AG08395 (cell line): Measurements from ENCODE around the gene MEGF8.

Experiments used
- DNase-seq: peaks from one replicate; pipeline ENCODE4 v3.0.0; 2012; ENCODE audit warnings: mixed read lengths, low spot score

Gene MEGF8

DNA sequence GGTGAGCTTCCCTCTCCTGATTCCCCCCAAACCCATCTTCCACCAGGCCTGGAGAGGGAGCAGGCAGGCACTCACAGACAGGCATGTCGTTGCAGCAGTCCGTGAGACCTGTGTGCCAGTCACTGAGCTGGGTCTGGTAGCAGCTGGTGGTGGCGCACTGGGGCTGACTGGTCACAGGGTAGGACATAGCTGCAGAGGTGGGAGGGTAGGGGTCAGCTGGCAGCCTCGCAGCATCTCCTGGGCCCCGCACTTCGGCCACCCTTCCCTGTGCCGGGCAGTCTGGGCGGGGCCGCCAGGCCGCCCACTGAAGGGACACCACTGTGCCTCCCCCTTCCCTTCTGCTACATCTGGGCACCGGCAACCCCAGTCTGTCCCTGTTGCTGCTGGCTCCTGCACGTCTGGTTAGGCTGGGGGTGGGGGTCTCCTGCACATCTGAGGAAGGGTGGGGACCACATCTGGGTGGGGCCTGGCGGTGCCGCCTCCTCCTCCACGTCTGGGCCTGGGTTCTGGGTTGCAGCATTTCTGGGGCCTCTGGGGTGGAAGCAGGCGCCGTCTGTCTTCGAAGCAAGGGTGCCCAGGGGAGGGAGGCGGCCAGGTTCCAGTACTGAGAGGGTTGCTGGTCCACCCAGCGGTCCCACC is 63.5 kb downstream of the MEGF8 start:
- DNase-seq, result no peak

DNA sequence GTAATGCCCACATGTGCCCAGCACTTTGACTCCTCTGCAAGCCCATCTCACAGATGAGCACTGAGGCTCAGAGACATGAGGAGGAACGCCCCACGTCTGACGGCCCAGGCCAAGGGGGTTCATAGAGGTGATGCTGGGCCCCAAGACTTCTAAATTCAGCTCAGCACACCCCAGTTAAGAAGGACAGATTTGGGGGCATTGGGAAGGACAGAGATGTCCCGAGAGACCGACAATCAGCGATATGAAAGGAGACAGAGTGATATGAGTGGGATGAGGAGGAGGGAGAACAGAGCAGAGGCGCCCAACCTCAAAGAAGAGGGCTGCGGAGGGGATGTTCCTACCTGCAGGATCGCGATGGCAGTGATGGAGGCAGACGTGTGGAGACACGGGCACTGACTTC is 64.5 kb downstream of the MEGF8 start, which contains the start of gene CNFN:
CNFN (minus strand) TSS at position 399 of the 400 bp plus-strand sequence. CDS start 1,260 bp downstream, outside the sequence.
- no peak for DNase-seq

GRCh38 chr19:42392165-42392564 is 66.7 kb downstream of the MEGF8 start:
- DNase-seq, result no peak

- DNase-seq, result no peak
Observed at GRCh38 chr19:42394751-42395150, 69.3 kb downstream of the MEGF8 start.

GRCh38 chr19:42396381-42397262 is 71.2 kb downstream of the MEGF8 start:
- peak; percentile 100 for DNase-seq

- DNase-seq, result no peak
Observed at GRCh38 chr19:42397263-42398166, 72.1 kb downstream of the MEGF8 start.

- no peak for DNase-seq
Observed at GRCh38 chr19:42400404-42400803, 75.0 kb downstream of the MEGF8 start.

- peak; percentile 81 for DNase-seq
Observed at GRCh38 chr19:42401365-42402303, 76.2 kb downstream of the MEGF8 start.

- no peak for DNase-seq
Observed at GRCh38 chr19:42402376-42403116, 77.1 kb downstream of the MEGF8 start.

DNA sequence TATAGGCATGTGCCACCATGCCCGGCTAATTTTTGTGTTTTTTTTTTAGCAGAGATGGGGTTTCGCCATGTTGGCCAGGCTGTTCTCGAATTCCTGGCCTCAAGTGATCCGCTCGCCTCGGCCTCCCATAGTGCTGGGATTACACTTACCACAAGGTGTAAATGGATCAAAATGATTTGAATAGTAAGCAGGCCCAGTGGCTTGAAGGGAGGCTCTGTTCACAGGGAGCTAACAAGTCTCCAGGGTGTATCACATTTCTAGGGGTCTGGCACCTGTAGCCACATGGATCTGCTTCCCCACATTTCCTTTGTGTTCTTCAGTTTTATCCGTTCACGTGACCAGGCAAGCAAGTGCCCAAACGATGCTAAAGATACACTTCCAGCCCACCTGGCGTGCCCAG is 78.2 kb downstream of the MEGF8 start:
- DNase-seq, result no peak

DNA sequence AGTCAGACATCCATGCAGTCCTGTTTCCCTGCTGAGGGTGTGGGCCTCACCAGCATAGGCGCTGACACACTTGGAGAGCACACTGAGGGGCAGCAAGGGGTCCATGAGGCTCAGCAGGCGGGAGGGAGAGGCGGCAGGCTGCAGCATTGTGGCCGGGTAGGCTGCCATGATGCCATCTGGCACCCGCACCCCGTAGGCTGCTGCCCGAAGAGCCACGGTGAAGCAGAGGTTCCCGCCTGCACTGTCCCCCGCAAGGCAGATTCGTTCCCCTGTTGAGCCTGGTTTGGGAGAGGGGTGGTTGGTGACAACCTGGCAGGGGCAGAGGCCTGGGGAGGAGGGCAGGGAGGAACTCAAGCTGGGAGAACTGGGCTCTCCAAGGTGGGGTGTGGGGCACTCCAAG is 80.7 kb downstream of the MEGF8 start:
- DNase-seq, result no peak

- DNase-seq, result no peak
Observed at GRCh38 chr19:42407085-42407815, 81.8 kb downstream of the MEGF8 start.

DNA sequence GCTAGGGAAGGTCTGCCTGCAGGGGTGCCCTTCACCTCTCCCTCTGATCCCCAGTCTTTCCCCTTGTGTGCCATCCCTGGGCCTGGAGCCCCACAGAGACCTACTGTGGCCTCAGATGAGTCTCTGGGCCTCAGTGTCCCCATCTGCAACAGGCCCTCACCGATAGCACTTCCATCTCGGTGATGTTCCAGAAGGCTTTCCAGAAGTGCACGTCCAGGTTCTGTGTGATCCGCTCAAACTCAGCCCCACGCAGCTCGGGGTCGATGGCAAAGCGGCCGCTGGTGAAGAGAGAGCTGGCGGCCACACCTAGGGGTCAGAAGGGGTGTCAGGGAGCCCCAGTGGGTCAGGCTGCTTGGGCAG is 82.4 kb downstream of the MEGF8 start:
- no peak for DNase-seq

GRCh38 chr19:42409477-42409876 is 84.0 kb downstream of the MEGF8 start:
- DNase-seq, result no peak

GRCh38 chr19:42410371-42410770 is 84.9 kb downstream of the MEGF8 start:
- no peak for DNase-seq

- no peak for DNase-seq
Observed at GRCh38 chr19:42411581-42412178, 86.2 kb downstream of the MEGF8 start.

DNA sequence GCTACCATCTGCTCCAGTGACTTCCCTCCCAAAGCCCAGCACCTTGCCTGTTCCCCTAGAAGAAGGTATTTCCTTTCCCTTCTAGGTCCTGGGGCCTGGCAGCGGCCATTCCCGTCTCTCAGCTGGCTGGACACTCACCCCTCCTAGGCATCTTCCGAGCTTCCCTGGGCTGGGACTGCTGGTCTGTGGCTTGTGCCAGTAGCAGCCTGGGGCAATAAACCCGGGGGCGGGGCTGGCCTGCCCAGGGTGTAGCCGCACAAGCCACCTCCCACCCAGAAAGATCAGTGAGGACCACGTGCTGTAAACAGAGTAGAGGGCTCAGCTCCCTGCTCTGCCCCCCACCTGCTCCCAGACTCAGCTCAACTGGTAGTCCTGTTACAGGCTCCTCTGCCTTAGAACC is 86.8 kb downstream of the MEGF8 start:
- no peak for DNase-seq

DNA sequence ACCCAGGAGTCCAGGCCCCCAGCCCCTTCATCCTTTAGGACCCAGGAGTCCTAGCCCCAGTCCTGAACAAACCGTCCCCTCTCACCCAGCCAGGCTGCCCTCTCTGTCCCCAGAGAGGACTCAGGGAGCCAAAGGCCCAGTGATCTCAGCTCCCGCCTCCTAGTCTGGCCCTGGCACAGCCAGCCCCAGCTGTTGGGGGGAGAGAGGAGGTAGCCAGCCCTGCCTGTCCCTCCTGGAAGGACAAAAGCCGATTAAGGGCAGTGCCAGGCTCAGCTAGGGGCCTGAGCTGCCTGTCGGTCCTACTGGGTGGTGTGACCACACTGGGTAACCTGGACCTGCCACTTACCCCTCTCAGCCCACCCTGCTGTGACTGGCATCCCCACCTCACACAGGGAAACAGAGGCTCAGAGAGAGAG is 87.2 kb downstream of the MEGF8 start:
- no peak for DNase-seq

DNA sequence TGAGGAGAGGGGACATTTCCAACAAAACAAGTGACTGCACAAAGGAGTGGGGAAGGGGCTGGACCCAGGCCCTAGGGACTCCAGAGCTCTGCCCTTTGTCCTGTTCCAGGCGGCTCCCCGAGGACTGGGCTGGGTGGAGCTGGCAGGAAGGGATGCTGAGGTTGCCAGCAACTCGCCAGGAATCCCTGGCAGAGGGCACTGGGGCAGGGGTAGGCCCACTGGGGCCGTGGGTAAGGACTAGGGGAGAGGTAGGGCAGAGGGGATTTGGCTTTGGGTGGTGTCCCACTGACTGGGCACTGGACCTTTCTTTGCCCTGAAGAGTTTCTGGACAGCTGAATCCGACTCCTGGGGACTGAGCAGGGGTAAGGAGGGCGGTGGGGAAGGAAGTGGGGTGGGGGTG is 93.9 kb downstream of the MEGF8 start:
- DNase-seq, result no peak
